Suprapubic skin (tissue), 3 donors: Measurements from ENCODE around the gene NFATC3.

Experiments
- POLR2A ChIP-seq, 2 donors: fragments of 450-650 bp; IDR thresholded peaks; one replicate each; pipeline ENCODE4 v1.6.1; 2017; ENCODE audit warnings: antibody characterized with exemption in 2 of 2, mild to moderate bottlenecking in 2 of 2, moderate library complexity in 2 of 2
- TF ChIP-seq, protein P1 (sequence below), 2 donors: fragments of 200-600 bp in 1 of 2; fragments of 450-650 bp in 1 of 2; sonication (generic) in 1 of 2; IDR thresholded peaks; one replicate each; pipeline ENCODE4 v1.5.1; 2016 to 2019; ENCODE audit warnings: antibody characterized with exemption in 2 of 2, mild to moderate bottlenecking in 1 of 2, moderate library complexity in 1 of 2

- TF ChIP-seq, protein P1, sequence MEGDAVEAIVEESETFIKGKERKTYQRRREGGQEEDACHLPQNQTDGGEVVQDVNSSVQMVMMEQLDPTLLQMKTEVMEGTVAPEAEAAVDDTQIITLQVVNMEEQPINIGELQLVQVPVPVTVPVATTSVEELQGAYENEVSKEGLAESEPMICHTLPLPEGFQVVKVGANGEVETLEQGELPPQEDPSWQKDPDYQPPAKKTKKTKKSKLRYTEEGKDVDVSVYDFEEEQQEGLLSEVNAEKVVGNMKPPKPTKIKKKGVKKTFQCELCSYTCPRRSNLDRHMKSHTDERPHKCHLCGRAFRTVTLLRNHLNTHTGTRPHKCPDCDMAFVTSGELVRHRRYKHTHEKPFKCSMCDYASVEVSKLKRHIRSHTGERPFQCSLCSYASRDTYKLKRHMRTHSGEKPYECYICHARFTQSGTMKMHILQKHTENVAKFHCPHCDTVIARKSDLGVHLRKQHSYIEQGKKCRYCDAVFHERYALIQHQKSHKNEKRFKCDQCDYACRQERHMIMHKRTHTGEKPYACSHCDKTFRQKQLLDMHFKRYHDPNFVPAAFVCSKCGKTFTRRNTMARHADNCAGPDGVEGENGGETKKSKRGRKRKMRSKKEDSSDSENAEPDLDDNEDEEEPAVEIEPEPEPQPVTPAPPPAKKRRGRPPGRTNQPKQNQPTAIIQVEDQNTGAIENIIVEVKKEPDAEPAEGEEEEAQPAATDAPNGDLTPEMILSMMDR (IDR thresholded peaks at IDR 0.05), result no peak
- TF ChIP-seq POLR2A (IDR thresholded peaks at IDR 0.05), result no peak
Observed at GRCh38 chr16:68037841-68038597, 47.2 kb upstream of the NFATC3 start.
